GM19452 (cell line): ENCODE data around the gene EXOSC6.
"Not testable (repeated sequence)": the region's sequence is repeated elsewhere in the genome, so short reads cannot be mapped to it uniquely, and the experiment has no call there.

Experiments
- ATAC-seq: cut with Tn5 transposase; IDR thresholded peaks from one replicate; pipeline ENCODE4 v1.9.1; 2021; ENCODE audit not compliant: unreplicated experiment

The EXOSC6 gene

GRCh38 chr16:70200063-70200462 lies 51.7 kb downstream of the EXOSC6 start:
- ATAC-seq, result not testable (repeated sequence)

GRCh38 chr16:70199170-70199569 lies 52.6 kb downstream of the EXOSC6 start:
- not testable (repeated sequence) for ATAC-seq

GRCh38 chr16:70198666-70199065 lies 53.1 kb downstream of the EXOSC6 start:
- ATAC-seq, result not testable (repeated sequence)

- ATAC-seq, result not testable (repeated sequence)
These were observed 53.5 kb downstream of the EXOSC6 start for GRCh38 chr16:70198230-70198629.

GRCh38 chr16:70197611-70198010 lies 54.1 kb downstream of the EXOSC6 start:
- ATAC-seq, result not testable (repeated sequence)
